GM12892 (cell line): ENCODE data around the gene ST6GAL1.

Source experiments
- POLR2A ChIP-seq: IDR thresholded peaks from 2 replicates; pipeline ENCODE4 v1.6.1; 2011; ENCODE audit warnings: low read depth, low read length, control low read depth
- POLR2AphosphoS5 ChIP-seq: IDR thresholded peaks from 2 replicates; pipeline ENCODE4 v1.6.1; 2011; ENCODE audit warnings: low read depth, low read length, control low read depth

- no peak for TF ChIP-seq POLR2AphosphoS5
- TF ChIP-seq POLR2A = no peak
Observed at GRCh38 chr3:186902713-186903112, 27.6 kb upstream of the ST6GAL1 start.
